Epidermal melanocyte (primary cell): ENCODE results near the gene PARP8.
"Not testable (repeated sequence)": the region's sequence is repeated elsewhere in the genome, so short reads cannot be mapped to it uniquely, and the experiment has no call there.

Experiments
- DNase-seq: peaks from one replicate; pipeline ENCODE4 v3.0.0; 2011; ENCODE audit warnings: low spot score; ENCODE audit not compliant: insufficient read length

The PARP8 gene

DNA sequence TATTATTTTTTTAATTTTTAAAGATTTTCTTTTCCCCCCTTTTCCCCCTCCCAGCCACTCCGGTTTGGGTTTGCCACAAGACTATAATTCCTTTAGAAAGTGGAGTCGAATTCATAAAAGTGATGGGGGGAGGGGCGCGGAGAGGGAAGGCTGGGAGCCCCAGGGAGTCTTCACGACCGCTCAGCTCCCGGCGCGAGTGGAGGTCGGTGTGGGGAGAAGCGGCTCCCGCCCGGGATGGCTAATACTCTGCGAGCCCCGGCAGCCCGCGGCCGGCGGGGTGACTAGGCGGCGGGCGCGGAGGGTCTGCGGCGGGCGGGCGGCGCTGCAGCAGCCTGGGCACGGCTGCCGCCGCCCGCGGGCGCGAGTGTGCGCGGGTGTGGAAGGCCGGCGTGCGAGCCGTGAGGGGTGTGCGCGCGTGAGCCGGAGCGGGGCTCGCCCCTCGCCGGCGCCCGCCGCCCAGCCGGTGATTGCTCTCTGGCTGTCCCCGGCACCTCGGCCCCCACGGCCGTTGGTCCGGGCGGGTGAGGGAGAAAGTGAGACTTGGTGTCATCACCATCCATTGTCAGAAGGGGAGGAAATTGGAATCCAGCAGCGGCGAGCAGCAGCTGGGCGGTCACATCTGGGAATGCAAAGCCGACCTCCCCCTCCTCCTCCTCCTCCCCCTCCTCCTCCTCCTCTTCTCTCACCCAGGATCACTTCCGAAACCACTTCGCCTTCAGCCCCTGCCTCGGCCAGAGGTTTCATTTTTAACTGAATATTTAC is at the start of gene PARP8:
Gene PARP8, plus strand, starts transcription at position 377 of the 762 bp plus-strand sequence. CDS start 459 bp downstream, outside the sequence.
- DNase-seq, result no peak

- DNase-seq, result no peak
Measured at GRCh38 chr5:50623666-50624065, 42.8 kb upstream of the PARP8 start.

GRCh38 chr5:50634866-50635265 is 31.6 kb upstream of the PARP8 start:
- DNase-seq, result not testable (repeated sequence)

- not testable (repeated sequence) for DNase-seq
Measured at GRCh38 chr5:50637576-50637975, 28.9 kb upstream of the PARP8 start.

GRCh38 chr5:50646591-50646990 is 19.8 kb upstream of the PARP8 start:
- no peak for DNase-seq

DNA sequence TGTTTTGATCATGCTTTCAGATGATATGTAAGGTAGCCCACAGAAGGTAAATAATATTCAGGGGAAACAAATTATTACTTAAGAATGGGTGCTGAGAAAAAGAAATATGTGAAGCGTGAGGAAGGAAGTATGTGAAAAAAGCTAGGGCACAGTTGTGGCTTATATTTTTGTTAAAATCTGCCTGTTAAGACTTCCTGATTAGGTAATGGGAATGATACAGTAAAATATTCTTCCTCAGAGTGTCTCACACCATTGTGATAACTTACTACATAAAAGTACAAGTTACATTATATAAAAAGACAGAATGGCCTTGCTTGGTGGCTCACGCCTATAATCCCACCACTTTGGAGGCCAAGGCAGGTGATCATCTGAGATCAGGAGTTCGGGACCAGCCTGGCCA is 18.7 kb upstream of the PARP8 start:
- DNase-seq, result no peak

GRCh38 chr5:50653946-50654345 is 12.5 kb upstream of the PARP8 start:
- DNase-seq, result no peak

- DNase-seq, result no peak
Measured at GRCh38 chr5:50655067-50655809, 11.2 kb upstream of the PARP8 start.

DNA sequence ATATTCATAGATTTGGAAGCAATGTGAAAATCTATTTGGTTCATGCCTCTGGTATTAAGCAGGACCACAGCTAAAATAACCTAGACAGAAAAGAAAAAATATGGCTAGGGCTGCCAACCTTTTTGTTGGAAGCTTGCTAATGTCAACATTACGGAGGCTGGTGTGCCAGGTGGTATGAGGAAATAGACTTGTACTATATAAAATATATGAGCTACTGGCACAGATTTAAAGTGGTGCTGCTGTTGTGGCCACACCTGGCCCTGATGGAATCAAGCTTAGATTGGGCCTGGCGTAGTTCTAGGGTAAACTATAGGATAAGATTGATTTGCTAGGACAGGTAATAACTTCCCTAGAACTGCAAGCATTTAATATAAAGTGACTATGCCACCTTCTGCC is 10.6 kb upstream of the PARP8 start:
- no peak for DNase-seq

GRCh38 chr5:50657044-50657443 is 9.4 kb upstream of the PARP8 start:
- DNase-seq, result no peak

DNA sequence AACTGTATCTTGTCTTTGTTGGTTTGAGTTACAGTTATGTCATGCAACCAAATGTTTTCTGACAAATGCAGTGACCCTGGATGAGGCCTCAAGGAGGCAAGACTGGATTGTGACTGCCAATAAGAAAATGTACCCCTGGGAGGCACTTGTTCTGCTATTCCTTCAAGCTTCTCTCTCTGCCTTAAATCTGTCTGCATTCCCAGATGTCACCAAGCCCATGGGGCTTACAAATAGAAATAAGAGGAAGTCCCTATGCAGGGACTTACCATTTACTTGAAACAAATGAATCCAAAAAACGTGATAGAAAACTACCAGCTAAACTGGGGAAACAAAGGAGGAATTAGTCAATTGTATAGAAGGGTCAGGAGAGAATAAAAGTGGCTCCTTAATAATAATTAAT is 8.2 kb upstream of the PARP8 start:
- no peak for DNase-seq

DNA sequence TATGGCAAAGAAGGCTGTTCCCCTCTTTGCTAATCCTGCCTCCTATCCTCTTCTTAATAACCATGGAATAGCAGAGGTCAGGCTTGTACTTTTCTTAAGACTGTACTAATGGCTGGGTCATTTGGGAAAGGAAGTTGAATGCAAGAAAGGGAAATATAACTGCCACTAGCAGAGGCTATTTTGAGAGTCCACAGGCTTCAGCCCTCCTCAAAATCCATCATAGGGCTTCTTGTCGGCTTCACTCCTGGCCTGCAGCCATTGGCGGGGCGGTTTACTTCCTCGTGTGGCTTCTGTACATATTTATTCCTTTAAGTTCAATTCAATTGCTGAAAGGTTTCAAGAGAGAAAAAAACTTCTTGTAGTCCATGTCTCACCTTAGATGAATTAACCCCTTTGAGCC is 2.8 kb upstream of the PARP8 start:
- no peak for DNase-seq

DNA sequence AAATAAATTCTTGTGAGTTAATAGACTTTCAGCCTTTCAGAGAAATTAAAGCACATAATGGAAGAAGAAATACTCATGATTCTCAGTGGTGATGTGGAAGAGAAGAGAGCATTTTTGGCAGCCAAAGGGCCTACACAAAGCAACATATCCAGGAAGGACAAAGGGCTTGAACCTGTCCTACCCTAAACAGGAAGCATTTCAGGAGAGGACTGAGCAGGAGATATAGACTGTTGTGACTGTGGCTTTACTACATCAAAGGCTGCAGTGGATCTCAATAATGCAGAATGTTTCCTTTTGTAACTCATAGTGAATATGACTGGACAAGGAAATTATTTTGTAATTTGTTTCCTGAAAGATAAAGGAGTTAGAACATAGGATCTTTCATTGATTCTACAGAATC is 1.3 kb upstream of the PARP8 start:
- no peak for DNase-seq

DNA sequence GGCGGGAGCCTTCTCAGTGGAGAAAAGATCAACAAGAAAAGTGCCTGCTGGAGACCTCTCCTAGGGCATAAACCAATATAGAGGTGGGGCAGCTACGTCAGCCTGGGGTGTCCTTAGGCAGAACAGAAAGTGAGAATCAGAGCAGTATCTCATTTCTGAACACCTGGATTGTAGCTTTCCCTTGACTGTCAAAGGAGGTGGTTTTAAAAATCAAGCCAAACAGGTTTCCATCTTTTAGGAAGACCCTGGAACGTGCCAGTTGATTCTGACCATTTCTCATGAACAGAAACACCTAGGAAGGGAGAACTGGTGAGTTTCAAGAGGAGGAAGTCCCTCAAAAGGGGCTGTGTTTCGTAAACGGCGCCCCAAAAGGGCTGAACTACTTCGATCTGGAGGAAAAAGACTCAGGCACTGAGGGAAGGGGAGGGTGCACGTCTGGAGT is 655 bp upstream of the PARP8 start:
- DNase-seq, result not testable (repeated sequence)

- DNase-seq, result no peak
Measured at GRCh38 chr5:50667023-50667652, 701 bp downstream of the PARP8 start.

DNA sequence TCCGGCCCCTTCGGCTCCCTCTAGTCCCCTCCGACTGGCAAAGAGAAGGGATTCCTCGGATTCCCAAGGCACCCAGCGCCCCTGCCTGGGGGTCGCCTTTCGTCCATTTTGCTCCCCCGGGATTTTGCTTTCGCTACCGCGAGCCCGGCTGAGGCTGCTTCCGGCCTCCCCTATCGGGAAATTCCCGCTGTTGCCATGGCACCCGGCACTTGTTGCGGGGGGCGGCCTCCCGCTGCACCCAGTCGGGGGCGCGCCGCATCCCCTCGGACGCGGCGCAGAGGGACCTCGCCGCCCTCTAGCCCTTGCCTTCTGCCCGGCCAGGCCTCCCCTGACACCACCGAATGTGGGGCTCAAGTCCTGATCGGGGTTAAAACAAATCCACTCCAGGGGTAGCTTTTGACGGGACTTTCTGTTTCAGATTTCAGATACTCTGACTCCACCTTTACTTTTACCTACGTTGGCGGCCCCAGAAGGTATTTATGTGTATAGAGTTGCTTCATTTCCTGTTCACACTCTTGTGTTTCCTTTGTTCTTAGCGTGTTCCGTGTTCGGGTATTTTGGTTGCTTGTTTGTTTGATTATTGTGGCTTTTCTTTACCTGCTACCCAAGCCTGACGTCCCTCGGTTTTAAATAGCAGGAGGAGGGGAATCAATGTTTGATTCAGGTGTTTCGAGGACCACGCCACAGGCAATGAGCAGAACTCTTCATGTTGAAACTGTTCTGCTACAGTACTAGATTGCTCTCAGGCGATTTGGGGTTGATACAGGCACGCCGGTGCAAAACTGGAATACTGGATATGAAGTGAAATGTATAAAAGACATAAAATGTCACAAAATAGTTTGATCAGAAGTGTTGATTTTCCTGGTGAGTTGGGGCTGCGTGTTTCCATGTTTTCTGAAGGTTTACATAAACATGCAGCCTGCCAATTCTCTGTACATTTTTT is 1.5 kb downstream of the PARP8 start:
- no peak for DNase-seq

- DNase-seq, result not testable (repeated sequence)
Measured at GRCh38 chr5:50668636-50669035, 2.2 kb downstream of the PARP8 start.

GRCh38 chr5:50672663-50673062 is 6.2 kb downstream of the PARP8 start:
- DNase-seq, result no peak

DNA sequence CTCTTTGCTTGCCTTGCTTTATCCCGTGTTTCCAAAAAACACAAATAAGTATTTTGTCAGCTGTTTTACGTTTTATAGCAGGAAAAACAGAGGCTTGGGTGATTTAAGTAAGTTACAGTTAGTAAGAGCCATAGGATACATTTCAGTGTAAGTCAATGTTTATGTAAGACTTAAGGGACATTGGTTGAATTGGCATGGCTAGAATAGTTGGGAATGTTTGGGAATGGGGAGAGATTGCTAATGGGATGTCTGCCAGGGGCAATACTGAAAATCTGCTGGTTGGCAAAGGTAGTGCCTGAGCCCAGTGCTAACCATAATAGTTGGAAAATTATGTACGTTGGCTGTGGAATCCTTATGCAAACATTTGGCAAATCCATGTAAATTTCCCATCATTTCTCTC is 7.0 kb downstream of the PARP8 start:
- not testable (repeated sequence) for DNase-seq

DNA sequence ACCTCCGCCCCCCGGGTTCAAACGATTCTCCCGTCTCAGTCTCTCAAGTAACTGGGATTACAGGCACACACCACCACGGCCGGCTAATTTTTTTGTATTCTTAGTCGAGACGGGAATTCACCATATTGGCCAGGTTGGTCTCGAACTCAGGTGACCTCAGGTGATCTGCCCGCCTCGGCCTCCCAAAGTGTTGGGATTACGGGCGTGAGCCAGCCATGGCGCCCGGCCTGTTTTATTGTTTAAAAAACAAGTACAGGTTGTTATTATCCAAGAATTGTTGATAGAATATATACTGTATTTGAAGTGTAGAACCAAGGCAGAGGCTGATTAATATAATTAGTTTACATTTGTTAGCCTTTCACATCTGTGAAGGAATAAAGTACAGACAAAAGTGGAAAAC is 8.9 kb downstream of the PARP8 start:
- no peak for DNase-seq

GRCh38 chr5:50679554-50679953 is 13.1 kb downstream of the PARP8 start:
- DNase-seq, result not testable (repeated sequence)
